HepG2 (cell line): ENCODE results near the gene DENND4C. TPM values are rescaled to one million over a fixed set of nuclear protein-coding genes. Genes with fewer than 3 reads are reported as not detected.
A peak's percentile ranks its signal among the peaks of the same experiment; 100 is the strongest.

Experiments
- EEA1 ChIP-seq: sonication (generic); formaldehyde crosslinking; IDR thresholded peaks from 2 replicates; pipeline ENCODE4 v1.5.1; 2020; ENCODE audit warnings: mild to moderate bottlenecking, missing genetic modification reagents, borderline replicate concordance
- FOXA1 ChIP-seq, 2 experiments: fragments of 450-650 bp in 1 of 2; sonication (generic) in 1 of 2; formaldehyde crosslinking in 1 of 2; IDR thresholded peaks; 2 replicates each; pipeline versions ENCODE4 v1.4.0 to v1.6.1; 2016 to 2020; ENCODE audit warnings: missing genetic modification reagents in 1 of 2
- FOXO1 ChIP-seq: sonication (generic); formaldehyde crosslinking; IDR thresholded peaks from 2 replicates; pipeline ENCODE4 v1.4.0; 2020; ENCODE audit warnings: missing genetic modification reagents
- FOXP1 ChIP-seq, 2 experiments: fragments of 450-650 bp in 1 of 2; IDR thresholded peaks; 2 replicates each; pipeline ENCODE4 v1.6.1; 2017 to 2018; ENCODE audit warnings: antibody characterized with exemption in 1 of 2
- GLMP ChIP-seq: sonication (generic); formaldehyde crosslinking; IDR thresholded peaks from 2 replicates; pipeline ENCODE4 v1.9.0; 2021; ENCODE audit warnings: missing genetic modification reagents, mild to moderate bottlenecking, borderline replicate concordance
- GTF2F1 ChIP-seq: fragments of 150-350 bp; IDR thresholded peaks from 2 replicates; pipeline ENCODE4 v1.6.1; 2014; ENCODE audit warnings: low read length
- HDAC6 ChIP-seq: fragments of 200-600 bp; sonication (generic); IDR thresholded peaks from 2 replicates; pipeline ENCODE4 v1.7.0; 2017; ENCODE audit warnings: mild to moderate bottlenecking, antibody characterized with exemption, low read length, low read depth
- HIC2 ChIP-seq: sonication (generic); formaldehyde crosslinking; IDR thresholded peaks from 2 replicates; pipeline ENCODE4 v1.9.0; 2022; ENCODE audit warnings: low read depth, missing genetic modification reagents
- MAFK ChIP-seq, 2 experiments: IDR thresholded peaks in 1 of 2; conservative IDR thresholded peaks in 1 of 2; 2 replicates each; pipeline ENCODE4 v1.6.1; 2011; ENCODE audit warnings: improper control_type of control experiment in 2 of 2, low read length in 2 of 2
- MED13 ChIP-seq: sonication (generic); formaldehyde crosslinking; IDR thresholded peaks from 2 replicates; pipeline ENCODE4 v1.5.0; 2020; ENCODE audit warnings: missing genetic modification reagents
- MTF1 ChIP-seq: sonication (generic); formaldehyde crosslinking; IDR thresholded peaks from 2 replicates; pipeline ENCODE4 v1.5.0; 2020; ENCODE audit warnings: missing genetic modification reagents
- NONO ChIP-seq, 2 experiments: fragments of 450-650 bp in 1 of 2; sonication (generic) in 1 of 2; formaldehyde crosslinking in 1 of 2; IDR thresholded peaks in 1 of 2; conservative IDR thresholded peaks in 1 of 2; 2 replicates each; pipeline versions ENCODE4 v1.6.1 to v1.8.0; 2017 to 2022; ENCODE audit warnings: mild to moderate bottlenecking in 1 of 2, missing genetic modification reagents in 1 of 2, moderate library complexity in 1 of 2
- RAD51 ChIP-seq: fragments of 450-650 bp; IDR thresholded peaks from 2 replicates; pipeline ENCODE4 v1.6.1; 2016; ENCODE audit warnings: borderline replicate concordance
- RNF2 ChIP-seq: fragments of 450-650 bp; conservative IDR thresholded peaks from 2 replicates; pipeline ENCODE4 v1.6.1; 2016; ENCODE audit warnings: low read depth
- SP4 ChIP-seq: sonication (generic); formaldehyde crosslinking; IDR thresholded peaks from 2 replicates; pipeline ENCODE4 v1.8.1; 2023; ENCODE audit warnings: mild to moderate bottlenecking, missing genetic modification reagents
- TFE3 ChIP-seq: IDR thresholded peaks from 2 replicates; pipeline ENCODE4 v1.6.1; 2016
- ZNF251 ChIP-seq: sonication (generic); formaldehyde crosslinking; IDR thresholded peaks from 2 replicates; pipeline ENCODE4 v1.9.0; 2021; ENCODE audit warnings: mild to moderate bottlenecking, missing genetic modification reagents
- ZNF253 ChIP-seq: sonication (generic); formaldehyde crosslinking; IDR thresholded peaks from 2 replicates; pipeline ENCODE4 v1.8.0; 2022; ENCODE audit warnings: mild to moderate bottlenecking, missing genetic modification reagents, borderline replicate concordance
- ZNF335 ChIP-seq: sonication (generic); formaldehyde crosslinking; IDR thresholded peaks from 2 replicates; pipeline ENCODE4 v1.4.0; 2020; ENCODE audit warnings: missing genetic modification reagents
- ZNF567 ChIP-seq: sonication (generic); formaldehyde crosslinking; IDR thresholded peaks from 2 replicates; pipeline ENCODE4 v1.8.1; 2023; ENCODE audit warnings: mild to moderate bottlenecking, missing genetic modification reagents, borderline replicate concordance
- ZNF574 ChIP-seq: sonication (generic); formaldehyde crosslinking; IDR thresholded peaks from 2 replicates; pipeline ENCODE4 v1.4.0; 2020; ENCODE audit warnings: missing genetic modification reagents
- ZNF674 ChIP-seq: sonication (generic); formaldehyde crosslinking; IDR thresholded peaks from 2 replicates; pipeline ENCODE4 v1.5.0; 2020; ENCODE audit warnings: low read depth, mild to moderate bottlenecking, missing genetic modification reagents
- ZNF768 ChIP-seq: sonication (generic); formaldehyde crosslinking; IDR thresholded peaks from 2 replicates; pipeline ENCODE4 v1.4.0; 2020; ENCODE audit warnings: missing genetic modification reagents
- polyA plus RNA-seq, 8 experiments: library from polyadenylated mRNA; depleted of rRNA in 3 of 8; stranded (reverse) in 7 of 8; unstranded in 1 of 8; fragments of >200 nt; fragmentation: Illumina TruSeq in 4 of 8; extraction: Trizol in 4 of 8; gene quantifications; 2 replicates each; pipeline versions ENCODE4 v1.2.1 to v1.2.3, GENCODE V29; 2011 to 2016; ENCODE audit warnings: low read depth in 4 of 8, missing spikeins in 1 of 8, mixed read lengths in 1 of 8; ENCODE audit not compliant: insufficient read depth in 1 of 8
- total RNA-seq, 5 experiments: library from RNA; depleted of rRNA; stranded (reverse); fragments of >200 nt; fragmentation: Illumina TruSeq; extraction: Trizol; gene quantifications; 2 replicates each; pipeline ENCODE4 v1.2.3, GENCODE V29; 2016; ENCODE audit warnings: low read depth in 1 of 5

Gene DENND4C
- total and polyA plus RNA-seq, 2 of the 13 experiments (the other 11 are each of a cell fraction or from before 2014, with no cell fraction given): 19.1 to 27.2 TPM

- TF ChIP-seq GLMP (no peak), ZNF253 (CRISPR knock-in tag) (no peak), TFE3 (peak; percentile 31; the same call in 1 of the 2 replicates), FOXA1 (IDR thresholded peaks at IDR 0.05) (no peak), FOXA1 (CRISPR knock-in tag; IDR thresholded peaks at IDR 0.05) (no peak), RAD51 (no peak), MTF1 (no peak), FOXP1 (IDR thresholded peaks at IDR 0.05) (no peak), FOXP1 (CRISPR knock-in tag; IDR thresholded peaks at IDR 0.05) (no peak), RNF2 (no peak), HIC2 (CRISPR knock-in tag) (no peak), FOXO1 (no peak; the same call in 1 of the 2 replicates), ZNF674 (CRISPR knock-in tag) (no peak), EEA1 (CRISPR knock-in tag) (no peak), ZNF768 (CRISPR knock-in tag) (peak; percentile 31; the same call in 1 of the 2 replicates), SP4 (CRISPR knock-in tag) (no peak), HDAC6 (no peak), MED13 (CRISPR knock-in tag) (no peak; the same call in 1 of the 2 replicates), ZNF567 (CRISPR knock-in tag) (0 out of 2 replicates have a peak, but pooled peaks have one; percentile 19), ZNF335 (no peak), MAFK (conservative IDR thresholded peaks at IDR 0.05 in 1 of 2, IDR thresholded peaks at IDR 0.05 in 1 of 2; ENCODE audit: low read length in 2 of 2) (no peak), ZNF574 (CRISPR knock-in tag) (no peak), ZNF251 (CRISPR knock-in tag) (no peak), GTF2F1 (no peak), NONO (IDR thresholded peaks at IDR 0.05) (no peak), NONO (CRISPR knock-in tag; conservative IDR thresholded peaks at IDR 0.05) (no peak; the same call in none of the 2 replicates)
Measured at GRCh38 chr9:19229595-19230354, 718 bp upstream of the DENND4C start (continued).
